GM12892 (cell line): ENCODE results near the gene KMT2C.
A peak's percentile ranks its signal among the peaks of the same experiment; 100 is the strongest.
"Not testable (repeated sequence)": the region's sequence is repeated elsewhere in the genome, so short reads cannot be mapped to it uniquely, and the experiment has no call there.

Experiments
- DNase-seq: peaks from one replicate; pipeline ENCODE4 v3.0.0; 2011; ENCODE audit not compliant: insufficient read length
- FAIRE-seq: peaks from 2 replicates; lab custom pipeline; 2011; peaks lifted over from hg19 to GRCh38; lab: Jason Lieb, UNC
- POLR2A ChIP-seq: IDR thresholded peaks from 2 replicates; pipeline ENCODE4 v1.6.1; 2011; ENCODE audit warnings: low read depth, low read length, control low read depth
- POLR2AphosphoS5 ChIP-seq: IDR thresholded peaks from 2 replicates; pipeline ENCODE4 v1.6.1; 2011; ENCODE audit warnings: low read depth, low read length, control low read depth
- TAF1 ChIP-seq: IDR thresholded peaks from 2 replicates; pipeline ENCODE4 v1.6.1; 2011; ENCODE audit warnings: low read depth, mild to moderate bottlenecking, control low read depth, low read length, borderline replicate concordance

Gene KMT2C

DNA sequence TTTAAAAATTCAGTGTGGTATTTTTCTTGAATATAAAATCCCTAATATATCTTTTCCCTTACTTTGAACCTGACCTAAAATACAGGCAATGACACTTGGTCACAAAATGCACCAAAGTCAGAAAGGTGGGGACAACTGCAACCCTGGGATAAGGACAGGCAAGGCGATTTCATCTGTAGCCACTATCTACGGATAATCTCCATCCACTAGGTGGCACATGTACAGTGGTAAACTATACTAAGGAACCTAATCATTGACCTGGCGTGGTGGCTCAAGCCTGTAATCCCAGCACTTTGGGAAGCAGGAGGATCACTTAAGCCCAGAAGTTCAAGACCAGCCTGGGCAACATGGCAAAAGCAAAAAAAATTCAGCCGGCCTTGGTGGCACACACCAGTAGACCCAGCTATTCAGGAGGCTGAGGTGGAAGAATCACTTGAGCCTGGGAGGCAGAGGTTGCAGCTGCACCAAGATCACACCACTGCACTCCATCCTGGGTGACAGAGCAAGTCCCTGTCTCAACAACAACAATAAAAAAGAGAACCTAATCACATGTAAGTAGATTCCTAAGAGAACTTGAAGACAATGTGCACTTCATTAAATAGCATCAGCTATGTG is 98.9 kb downstream of the KMT2C start:
- TF ChIP-seq TAF1, result no peak
- TF ChIP-seq POLR2A, result no peak
- no peak for TF ChIP-seq POLR2AphosphoS5
- peak; percentile 90 for FAIRE-seq
- DNase-seq, result no peak

GRCh38 chr7:152335900-152336571 is 99.8 kb downstream of the KMT2C start:
- DNase-seq, result no peak
- peak; percentile 67 for FAIRE-seq
- TF ChIP-seq TAF1, result no peak
- no peak for TF ChIP-seq POLR2A
- TF ChIP-seq POLR2AphosphoS5, result no peak

- no peak for FAIRE-seq
- DNase-seq, result no peak
These were observed 102.7 kb downstream of the KMT2C start for GRCh38 chr7:152333134-152333533.

DNA sequence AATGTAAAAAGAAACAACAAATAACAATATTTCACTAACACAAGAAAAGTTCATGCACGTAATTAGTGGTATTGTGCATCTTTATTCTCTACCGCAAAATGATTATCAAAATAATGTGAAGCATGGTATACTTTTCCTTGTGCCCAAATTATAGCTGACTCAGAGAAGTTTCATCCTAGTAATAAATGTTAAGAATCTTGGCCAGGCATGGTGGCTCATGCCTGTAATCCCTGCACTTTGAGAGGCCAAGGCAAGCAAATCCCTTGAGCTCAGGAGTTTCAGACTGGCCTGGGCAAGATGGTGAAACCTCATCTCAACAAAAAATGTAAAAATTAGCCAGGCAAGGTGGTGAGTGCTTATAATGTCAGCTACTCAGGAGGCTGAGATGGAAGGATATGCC is 105.0 kb downstream of the KMT2C start:
- TF ChIP-seq TAF1 (no peak), POLR2A (no peak), POLR2AphosphoS5 (no peak)
- FAIRE-seq (no peak), DNase-seq (no peak)

More at GRCh38 chr7:152333134-152333533, 102.7 kb downstream of the KMT2C start:
- TF ChIP-seq POLR2AphosphoS5, result no peak
- no peak for TF ChIP-seq TAF1
- TF ChIP-seq POLR2A, result no peak

- DNase-seq, result no peak
- no peak for TF ChIP-seq POLR2AphosphoS5
- no peak for TF ChIP-seq POLR2A
- TF ChIP-seq TAF1, result no peak
- no peak for FAIRE-seq
These were observed 106.3 kb downstream of the KMT2C start for GRCh38 chr7:152329469-152329868.

DNA sequence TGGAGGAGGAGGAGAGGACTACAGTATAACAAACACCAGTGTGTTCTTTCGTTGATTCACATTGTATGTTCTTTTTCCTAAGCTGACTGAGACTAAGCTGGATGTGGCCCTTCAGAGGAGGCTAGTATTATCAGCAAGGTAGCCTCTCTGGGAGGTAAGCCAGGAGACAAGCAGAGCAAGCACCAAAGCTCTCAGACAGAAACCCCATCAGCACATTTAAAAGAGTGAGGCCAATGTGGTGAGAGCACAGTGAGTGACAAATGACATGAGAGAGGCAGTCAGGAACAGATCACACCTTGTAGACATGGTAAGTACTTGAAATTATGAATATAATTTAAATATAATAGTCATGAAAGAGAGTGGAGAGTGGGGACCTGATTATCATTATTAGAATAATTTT is 107.6 kb downstream of the KMT2C start:
- FAIRE-seq (no peak), DNase-seq (no peak)
- TF ChIP-seq TAF1, result no peak
- no peak for TF ChIP-seq POLR2A
- TF ChIP-seq POLR2AphosphoS5, result no peak

GRCh38 chr7:152315845-152316244 is 120.0 kb downstream of the KMT2C start:
- TF ChIP-seq POLR2A (no peak), POLR2AphosphoS5 (no peak), TAF1 (no peak)
- FAIRE-seq, result no peak
- DNase-seq, result no peak

DNA sequence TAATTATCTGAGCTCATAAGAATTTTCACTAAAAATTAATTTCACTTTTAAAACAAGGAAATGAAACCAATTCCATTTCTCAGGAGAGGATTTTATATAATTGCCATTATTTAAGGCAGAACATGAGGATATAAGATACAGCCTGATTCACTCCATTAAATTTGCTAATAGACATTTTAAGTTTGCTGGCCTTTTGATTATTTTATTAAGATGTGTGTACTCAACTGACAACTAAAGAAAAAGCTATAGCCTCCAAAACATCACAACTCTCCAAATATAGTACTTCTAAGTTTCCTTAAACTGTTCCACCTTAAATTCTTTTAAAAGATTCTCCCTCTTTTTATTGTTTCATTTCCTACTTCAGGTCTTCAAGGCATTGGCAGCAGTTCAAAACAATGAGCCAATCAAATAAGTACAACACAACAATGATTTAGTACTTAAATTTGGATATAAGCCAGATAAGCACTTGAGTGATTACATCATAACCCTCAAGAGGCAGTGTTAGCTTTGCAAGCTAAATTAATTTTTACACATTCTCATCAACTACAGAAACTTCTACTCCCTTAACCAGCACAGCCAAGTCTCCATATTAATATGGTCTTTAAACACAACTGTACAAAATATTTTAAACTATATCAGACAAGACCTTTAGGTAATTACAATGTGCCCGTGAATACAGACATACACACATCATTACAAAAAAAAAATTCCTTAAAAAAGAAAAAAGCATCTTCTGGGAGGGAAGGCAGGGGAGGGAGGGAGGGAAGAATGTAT is 121.8 kb downstream of the KMT2C start:
- no peak for FAIRE-seq
- DNase-seq, result no peak
- TF ChIP-seq TAF1, result no peak
- TF ChIP-seq POLR2A, result no peak
- no peak for TF ChIP-seq POLR2AphosphoS5

GRCh38 chr7:152313217-152313616 is 122.6 kb downstream of the KMT2C start:
- FAIRE-seq, result no peak
- no peak for DNase-seq
- TF ChIP-seq POLR2A (no peak), POLR2AphosphoS5 (no peak), TAF1 (no peak)

DNA sequence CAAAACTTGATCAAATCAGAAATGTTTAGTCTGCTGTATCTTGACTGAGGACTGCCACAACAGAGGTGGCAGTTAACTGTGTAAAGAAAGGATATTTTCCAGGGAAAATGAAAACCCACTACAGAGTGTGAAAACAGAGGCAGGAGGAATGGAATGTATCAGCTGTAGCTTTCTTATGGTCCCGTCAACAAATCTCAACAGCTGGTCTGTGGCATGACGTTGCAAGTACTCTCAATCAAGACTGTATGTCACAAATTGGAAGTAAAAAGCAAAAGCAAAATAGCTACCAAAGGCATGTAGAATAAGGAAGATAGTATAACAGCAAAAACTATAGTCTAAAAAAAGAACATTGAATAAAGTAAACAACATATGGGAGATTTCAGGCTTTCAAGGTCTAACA is 123.5 kb downstream of the KMT2C start:
- no peak for TF ChIP-seq POLR2AphosphoS5
- no peak for TF ChIP-seq POLR2A
- no peak for TF ChIP-seq TAF1
- no peak for FAIRE-seq

DNA sequence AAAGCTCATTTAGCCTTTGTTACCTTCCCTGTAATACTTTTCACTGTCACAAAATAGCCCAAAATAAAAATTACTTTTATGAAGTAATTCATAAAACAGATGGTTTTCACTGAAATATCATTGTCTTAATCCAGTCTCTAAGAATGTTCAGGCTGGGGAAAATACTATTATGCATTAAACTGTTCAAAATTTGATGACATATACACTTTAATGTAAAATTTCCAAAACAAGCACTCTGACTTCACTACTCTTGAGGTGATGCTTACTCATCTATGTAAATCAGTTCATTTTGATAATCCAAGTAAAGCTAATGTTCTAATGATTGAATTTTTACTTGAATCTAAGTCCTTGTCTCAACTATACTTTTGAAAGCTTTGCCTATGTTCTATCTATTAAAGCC is 127.9 kb downstream of the KMT2C start:
- no peak for FAIRE-seq
- TF ChIP-seq POLR2A (no peak), TAF1 (no peak), POLR2AphosphoS5 (no peak)
- no peak for DNase-seq

More for the DNA sequence above, 123.5 kb downstream of the KMT2C start:
- no peak for DNase-seq

GRCh38 chr7:152299542-152300143 is 136.2 kb downstream of the KMT2C start:
- FAIRE-seq, DNase-seq: not testable (repeated sequence)
